ENCODE results near the gene USP53. TPM values are rescaled to one million over a fixed set of nuclear protein-coding genes. Genes with fewer than 3 reads are reported as not detected.
"Not testable (repeated sequence)": the region's sequence is repeated elsewhere in the genome, so short reads cannot be mapped to it uniquely, and the experiment has no call there.

Gene USP53
- total RNA-seq, 3 donors from 2014 or later = 57.7 to 118 (median 67.6) TPM

DNA sequence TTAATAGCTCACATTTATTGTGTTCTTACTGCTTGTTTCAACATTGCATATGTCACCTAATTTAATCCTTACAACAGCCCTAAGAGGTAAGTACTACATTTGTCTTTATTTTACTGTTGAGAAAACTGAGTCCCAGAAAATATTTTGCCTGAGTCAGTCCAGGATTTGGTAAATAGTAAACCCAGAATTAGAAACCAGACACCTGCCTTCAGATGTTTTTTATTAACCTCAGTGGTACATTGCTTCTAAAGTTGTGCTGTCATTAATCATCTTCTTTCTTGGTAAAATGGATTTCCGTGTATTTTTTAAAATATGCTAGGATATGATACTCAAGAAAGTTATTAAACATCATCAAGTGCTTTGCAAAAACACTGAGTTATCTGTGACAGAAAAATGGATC is 31.4 kb downstream of the USP53 start:
- Histone ChIP-seq H3K36me3 (ENCODE audit: low read depth) (no peaks in the 10 kb centered on the region), H3K9me3 (no peaks in the 10 kb centered on the region), H3K4me3 (no peak overlapping the region), H3K4me1 (ENCODE audit: low read depth) (no peaks in the 10 kb centered on the region)
- intact Hi-C loops (cut with DNase I, micrococcal nuclease) = no loop called here
- no peak for DNase-seq
- no peak for ATAC-seq
- no peak for TF ChIP-seq CTCF (IDR thresholded peaks at IDR 0.05)

DNA sequence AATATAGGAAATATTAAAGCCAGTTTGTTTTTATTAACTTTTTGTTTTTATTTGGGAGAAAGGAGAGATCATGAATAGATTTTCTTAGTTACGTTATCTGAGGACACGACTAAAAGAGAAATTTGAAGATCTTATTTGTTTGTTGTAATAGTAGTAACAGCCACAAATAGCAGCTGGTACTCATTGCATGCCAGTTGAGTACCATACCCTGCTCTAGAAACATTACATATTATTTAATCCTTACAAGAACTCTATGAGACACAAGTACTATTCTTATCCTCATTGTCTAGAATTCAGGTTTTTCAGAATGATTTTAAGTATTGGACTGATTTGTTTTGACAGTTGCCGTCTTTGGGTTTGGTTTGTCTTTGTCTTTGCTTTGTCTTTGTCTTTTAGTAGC is 31.8 kb downstream of the USP53 start:
- H3K4me1 ChIP-seq (ENCODE audit: low read depth) = no peaks in the 10 kb centered on the region
- H3K9me3 ChIP-seq = no peaks in the 10 kb centered on the region
- DNase-seq = no peak
- no peak overlapping the region for H3K4me3 ChIP-seq
- intact Hi-C loops (cut with DNase I, micrococcal nuclease) = no loop called here
- no peak for ATAC-seq
- no peaks in the 10 kb centered on the region for H3K36me3 ChIP-seq (ENCODE audit: low read depth)
- TF ChIP-seq CTCF (IDR thresholded peaks at IDR 0.05) = no peak

DNA sequence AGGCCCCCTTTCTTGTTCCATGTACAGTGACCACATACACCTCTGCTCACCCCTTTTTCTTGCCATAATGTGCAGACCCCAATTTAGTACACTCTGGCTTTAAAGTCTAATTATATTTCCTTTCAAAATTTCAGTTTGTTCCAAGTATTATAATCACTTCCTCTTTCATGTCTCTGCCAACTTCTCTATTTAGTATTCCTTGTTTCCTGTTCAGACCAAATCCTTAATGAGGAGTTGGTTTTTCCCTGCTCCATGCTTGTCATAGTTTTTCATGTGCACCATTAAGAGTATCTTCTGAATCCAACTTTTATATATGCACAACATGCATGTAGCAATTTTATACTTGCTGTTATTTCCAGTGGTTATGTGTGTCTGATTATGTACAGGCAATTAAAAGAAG is 32.3 kb downstream of the USP53 start:
- intact Hi-C loops (cut with DNase I, micrococcal nuclease) = no loop called here
- no peaks in the 10 kb centered on the region for H3K36me3 ChIP-seq (ENCODE audit: low read depth)
- H3K4me1 ChIP-seq (ENCODE audit: low read depth) = no peaks in the 10 kb centered on the region
- DNase-seq (no peak), ATAC-seq (no peak)
- H3K9me3 ChIP-seq = no peaks in the 10 kb centered on the region
- no peak overlapping the region for H3K4me3 ChIP-seq
- no peak for TF ChIP-seq CTCF (IDR thresholded peaks at IDR 0.05)

- H3K4me1 ChIP-seq (ENCODE audit: low read depth) = no peaks in the 10 kb centered on the region
Measured at GRCh38 chr4:119246177-119246733, 33.7 kb downstream of the USP53 start.

GRCh38 chr4:119251037-119251436 is 38.5 kb downstream of the USP53 start:
- DNase-seq; H3K4me1 ChIP-seq (ENCODE audit: low read depth); H3K36me3 ChIP-seq (ENCODE audit: low read depth); H3K9me3 ChIP-seq; H3K4me3 ChIP-seq; intact Hi-C loops (cut with DNase I, micrococcal nuclease); ATAC-seq: not testable (repeated sequence)

More at GRCh38 chr4:119246177-119246733, 33.7 kb downstream of the USP53 start:
- DNase-seq (no peak), ATAC-seq (no peak)
- TF ChIP-seq CTCF (IDR thresholded peaks at IDR 0.05) = no peak
- Histone ChIP-seq H3K9me3 (no peaks in the 10 kb centered on the region), H3K36me3 (ENCODE audit: low read depth) (no peaks in the 10 kb centered on the region), H3K4me3 (no peak overlapping the region)
- intact Hi-C loops (cut with DNase I, micrococcal nuclease) = no loop called here

DNA sequence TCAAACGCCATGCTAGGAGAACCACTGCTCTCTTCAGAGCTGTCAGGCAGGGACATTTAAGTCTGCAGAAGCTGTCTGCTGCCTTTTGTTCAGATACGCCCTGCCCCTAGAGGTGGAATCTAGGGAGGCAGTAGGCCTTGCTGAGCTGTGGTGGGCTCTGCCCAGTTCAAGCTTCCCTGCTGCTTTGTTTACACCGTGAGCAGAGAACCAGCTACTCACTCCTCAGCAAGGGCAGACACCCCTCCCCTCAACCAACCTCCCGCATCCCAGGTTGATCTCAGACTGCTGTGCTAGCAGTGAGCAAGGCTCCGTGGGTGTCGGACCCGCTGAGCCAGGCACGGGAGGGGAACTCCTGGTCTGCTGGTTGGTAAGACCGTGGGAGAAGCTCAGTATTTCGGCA is 42.7 kb downstream of the USP53 start:
- H3K4me1 ChIP-seq (ENCODE audit: low read depth); H3K36me3 ChIP-seq (ENCODE audit: low read depth); ATAC-seq; H3K4me3 ChIP-seq; DNase-seq; intact Hi-C loops (cut with DNase I, micrococcal nuclease); H3K9me3 ChIP-seq: not testable (repeated sequence)

DNA sequence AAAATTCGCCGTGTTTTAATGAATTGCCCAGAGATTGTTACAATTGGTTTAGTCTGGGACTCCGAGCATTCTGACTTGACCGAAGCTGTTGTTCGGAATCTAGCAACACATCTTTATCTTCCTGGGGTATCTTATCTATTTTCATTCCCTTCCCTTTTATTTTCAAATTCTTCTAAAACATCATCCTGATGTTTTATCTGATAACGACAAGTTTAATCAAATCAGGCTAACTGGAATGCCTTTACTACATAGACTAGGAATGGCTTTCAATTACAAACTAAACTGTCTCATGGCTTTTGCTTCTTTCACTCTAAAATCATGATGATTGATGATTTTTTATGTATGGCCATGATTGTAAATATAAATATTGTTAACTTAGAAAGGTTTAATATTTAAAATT is 48.0 kb downstream of the USP53 start:
- H3K36me3 ChIP-seq (ENCODE audit: low read depth) = no peaks in the 10 kb centered on the region
- H3K4me1 ChIP-seq (ENCODE audit: low read depth) = no peaks in the 10 kb centered on the region
- DNase-seq (no peak), ATAC-seq (no peak)
- TF ChIP-seq CTCF (IDR thresholded peaks at IDR 0.05) = no peak
- H3K4me3 ChIP-seq = no peak overlapping the region
- no peaks in the 10 kb centered on the region for H3K9me3 ChIP-seq
- intact Hi-C loops (cut with DNase I, micrococcal nuclease) = no loop called here

All from mucosa of descending colon (tissue), 3 donors.